Fibroblast of villous mesenchyme (primary cell): ENCODE data around the gene PTK7. TPM values are rescaled to one million over a fixed set of nuclear protein-coding genes. Genes with fewer than 3 reads are reported as not detected.

Experiments
- DNase-seq: peaks from one replicate; pipeline ENCODE4 v3.0.0-alpha.2; 2010; ENCODE audit warnings: low read depth
- H3K4me3 ChIP-seq: 2 replicates; pipeline ENCODE4 v1.5.1; 2011; ENCODE audit warnings: low read depth, mild to moderate bottlenecking, low read length
- total RNA-seq: library from RNA; depleted of rRNA; stranded (reverse); fragments of >200 nt; gene quantifications from 2 replicates; pipeline ENCODE4 v1.2.3, GENCODE V29; 2012
- TF ChIP-seq, protein P1 (sequence below): IDR thresholded peaks from 2 replicates; pipeline ENCODE4 v1.5.1; 2012; ENCODE audit warnings: low read depth, mild to moderate bottlenecking, low read length; ENCODE audit not compliant: insufficient read depth

The PTK7 gene
- total RNA-seq, 1 donor, result 199 TPM

GRCh38 chr6:43119482-43119881 is 43.4 kb downstream of the PTK7 start:
- peak; percentile 46 for DNase-seq
- no peak overlapping the region for H3K4me3 ChIP-seq
- TF ChIP-seq, protein P1, sequence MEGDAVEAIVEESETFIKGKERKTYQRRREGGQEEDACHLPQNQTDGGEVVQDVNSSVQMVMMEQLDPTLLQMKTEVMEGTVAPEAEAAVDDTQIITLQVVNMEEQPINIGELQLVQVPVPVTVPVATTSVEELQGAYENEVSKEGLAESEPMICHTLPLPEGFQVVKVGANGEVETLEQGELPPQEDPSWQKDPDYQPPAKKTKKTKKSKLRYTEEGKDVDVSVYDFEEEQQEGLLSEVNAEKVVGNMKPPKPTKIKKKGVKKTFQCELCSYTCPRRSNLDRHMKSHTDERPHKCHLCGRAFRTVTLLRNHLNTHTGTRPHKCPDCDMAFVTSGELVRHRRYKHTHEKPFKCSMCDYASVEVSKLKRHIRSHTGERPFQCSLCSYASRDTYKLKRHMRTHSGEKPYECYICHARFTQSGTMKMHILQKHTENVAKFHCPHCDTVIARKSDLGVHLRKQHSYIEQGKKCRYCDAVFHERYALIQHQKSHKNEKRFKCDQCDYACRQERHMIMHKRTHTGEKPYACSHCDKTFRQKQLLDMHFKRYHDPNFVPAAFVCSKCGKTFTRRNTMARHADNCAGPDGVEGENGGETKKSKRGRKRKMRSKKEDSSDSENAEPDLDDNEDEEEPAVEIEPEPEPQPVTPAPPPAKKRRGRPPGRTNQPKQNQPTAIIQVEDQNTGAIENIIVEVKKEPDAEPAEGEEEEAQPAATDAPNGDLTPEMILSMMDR, result no peak

GRCh38 chr6:43120101-43120763 is 44.1 kb downstream of the PTK7 start:
- no peak for DNase-seq
- no peak overlapping the region for H3K4me3 ChIP-seq
- TF ChIP-seq, protein P1, result no peak

GRCh38 chr6:43120944-43121913 is 45.1 kb downstream of the PTK7 start:
- TF ChIP-seq, protein P1, result peak; percentile 34
- H3K4me3 ChIP-seq, result peak overlapping the region; percentile 33
- DNase-seq, result peak; percentile 100

DNA sequence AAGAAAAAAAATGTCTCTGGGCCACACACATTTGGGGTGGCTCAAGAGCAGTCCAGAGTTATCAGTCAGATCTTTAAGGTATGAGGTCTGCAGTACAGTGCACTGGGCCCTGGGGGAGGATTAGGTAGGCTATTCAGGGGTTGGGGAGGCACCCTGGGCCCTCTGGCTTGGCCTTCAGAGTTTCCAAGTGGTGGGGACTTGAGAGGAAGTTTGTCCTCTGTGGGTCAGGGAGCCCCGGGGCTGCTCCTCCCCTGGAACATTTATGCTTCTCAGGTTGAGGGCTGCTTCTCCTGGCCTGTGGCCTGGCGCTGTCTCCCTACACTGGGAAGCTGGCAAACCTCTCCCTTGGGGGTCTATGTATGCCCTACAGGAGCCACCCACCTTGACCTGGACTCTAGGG is 46.0 kb downstream of the PTK7 start:
- no peak overlapping the region for H3K4me3 ChIP-seq
- no peak for DNase-seq
- TF ChIP-seq, protein P1, result no peak

DNA sequence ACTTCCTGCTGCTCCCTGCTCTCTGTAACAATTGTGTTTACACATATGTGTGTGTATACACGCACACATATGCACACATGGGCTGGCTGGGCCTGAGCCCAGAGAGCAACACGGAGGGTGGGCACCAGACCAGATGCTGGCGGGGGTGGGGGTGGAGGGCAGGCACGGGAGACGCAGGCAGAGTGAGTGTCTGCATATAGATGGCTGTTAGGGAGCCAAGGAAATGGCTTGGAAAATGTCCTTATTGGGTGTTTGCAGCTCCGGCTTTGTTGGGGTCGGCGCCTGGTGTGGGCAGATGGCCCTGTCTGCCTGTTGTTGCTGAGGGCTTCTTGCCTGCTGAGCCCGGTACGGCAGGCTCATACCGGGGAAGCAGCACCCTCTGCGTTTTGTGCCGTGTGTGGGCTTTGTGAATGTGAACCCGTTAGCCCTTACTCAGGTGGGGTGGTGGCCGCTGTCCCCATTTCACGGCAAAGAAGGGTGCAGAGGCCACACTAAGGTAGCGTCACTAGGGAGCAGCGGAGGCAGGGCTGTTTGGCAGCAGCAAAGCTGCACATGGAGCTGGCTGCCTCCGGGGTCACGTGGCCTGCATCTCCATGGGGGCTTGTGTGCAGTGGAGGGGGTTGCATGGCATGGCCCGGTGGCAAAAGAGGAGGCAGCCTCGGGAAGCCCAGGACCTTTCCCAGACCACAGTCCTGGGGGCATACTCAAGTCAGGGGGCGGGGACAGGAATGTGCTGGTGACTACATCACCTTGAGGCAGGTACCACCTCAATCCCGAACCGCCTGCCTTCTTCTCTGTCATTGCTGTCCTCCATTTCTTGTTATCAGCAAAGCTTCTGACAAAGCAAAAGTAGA is 47.6 kb downstream of the PTK7 start:
- no peak for DNase-seq
- no peak overlapping the region for H3K4me3 ChIP-seq
- TF ChIP-seq, protein P1, result no peak

DNA sequence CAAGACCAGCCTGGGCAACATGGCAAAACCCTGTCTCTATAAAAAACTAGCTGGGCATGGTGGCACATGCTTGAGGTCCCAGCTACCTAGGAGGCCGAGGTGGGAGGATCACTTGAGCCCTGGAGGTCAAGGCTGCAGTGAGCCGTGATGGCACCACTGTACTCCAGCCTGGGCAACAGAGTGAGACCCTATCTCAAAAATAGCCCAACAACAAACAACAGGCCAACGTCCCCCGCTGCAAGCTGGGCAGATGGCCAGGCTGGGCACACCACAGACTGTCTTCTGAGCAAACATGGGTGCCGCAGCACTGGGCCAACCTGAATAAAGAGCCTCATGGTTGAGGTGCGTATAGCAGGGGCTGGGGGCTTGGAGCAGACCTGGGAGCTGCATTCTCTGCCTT is 48.4 kb downstream of the PTK7 start:
- DNase-seq, result no peak
- TF ChIP-seq, protein P1, result no peak

More for the DNA sequence above, 48.4 kb downstream of the PTK7 start:
- no peak overlapping the region for H3K4me3 ChIP-seq
